ENCODE results near the gene XIRP2. TPM values are rescaled to one million over a fixed set of nuclear protein-coding genes. Genes with fewer than 3 reads are reported as not detected.

XIRP2 gene
- total and polyA plus RNA-seq, 10 of the 15 experiments (the other 5 are each of a cell fraction or from before 2014, with no cell fraction given) = 0.03 TPM; not detected in 9

- TF ChIP-seq, protein P1, sequence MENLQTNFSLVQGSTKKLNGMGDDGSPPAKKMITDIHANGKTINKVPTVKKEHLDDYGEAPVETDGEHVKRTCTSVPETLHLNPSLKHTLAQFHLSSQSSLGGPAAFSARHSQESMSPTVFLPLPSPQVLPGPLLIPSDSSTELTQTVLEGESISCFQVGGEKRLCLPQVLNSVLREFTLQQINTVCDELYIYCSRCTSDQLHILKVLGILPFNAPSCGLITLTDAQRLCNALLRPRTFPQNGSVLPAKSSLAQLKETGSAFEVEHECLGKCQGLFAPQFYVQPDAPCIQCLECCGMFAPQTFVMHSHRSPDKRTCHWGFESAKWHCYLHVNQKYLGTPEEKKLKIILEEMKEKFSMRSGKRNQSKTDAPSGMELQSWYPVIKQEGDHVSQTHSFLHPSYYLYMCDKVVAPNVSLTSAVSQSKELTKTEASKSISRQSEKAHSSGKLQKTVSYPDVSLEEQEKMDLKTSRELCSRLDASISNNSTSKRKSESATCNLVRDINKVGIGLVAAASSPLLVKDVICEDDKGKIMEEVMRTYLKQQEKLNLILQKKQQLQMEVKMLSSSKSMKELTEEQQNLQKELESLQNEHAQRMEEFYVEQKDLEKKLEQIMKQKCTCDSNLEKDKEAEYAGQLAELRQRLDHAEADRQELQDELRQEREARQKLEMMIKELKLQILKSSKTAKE (IDR thresholded peaks at IDR 0.05; ENCODE audit: low read depth, poor library complexity, severe bottlenecking) = no peak
These were observed 352.4 kb downstream of the XIRP2 start (continued) for GRCh38 chr2:167240671-167241070.

DNA sequence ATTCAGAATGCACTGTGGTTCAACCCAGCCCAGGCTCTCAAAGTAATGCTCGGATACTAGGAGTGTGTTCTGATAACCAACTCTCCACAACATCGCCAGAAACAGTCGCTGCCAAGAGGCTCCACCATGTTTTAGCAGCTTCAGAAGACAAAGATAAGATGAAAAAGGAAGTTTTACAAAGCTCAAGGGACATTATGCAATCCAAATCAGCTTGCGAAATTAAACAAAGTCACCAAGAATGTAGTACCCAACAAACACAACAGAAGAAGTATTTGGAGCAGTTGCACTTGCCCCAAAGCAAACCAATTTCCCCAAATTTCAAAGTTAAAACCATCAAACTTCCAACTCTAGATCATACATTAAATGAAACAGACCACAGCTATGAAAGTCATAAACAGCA is 360.9 kb downstream of the XIRP2 start:
- TF ChIP-seq MTA3 (IDR thresholded peaks at IDR 0.05; ENCODE audit: borderline replicate concordance, low read length) (no peak), RUNX3 (IDR thresholded peaks at IDR 0.05; ENCODE audit: low read length) (no peak), MEF2B (IDR thresholded peaks at IDR 0.05; ENCODE audit: partially characterized antibody, poor library complexity, severe bottlenecking) (no peak), SREBF1 (IDR thresholded peaks at IDR 0.05; ENCODE audit: low read length) (no peak), FOXM1 (IDR thresholded peaks at IDR 0.05; ENCODE audit: low read depth, low read length) (no peak), SREBF2 (IDR thresholded peaks at IDR 0.05; ENCODE audit: low read length) (no peak), BMI1 (IDR thresholded peaks at IDR 0.05; ENCODE audit: borderline replicate concordance) (no peak), DPF2 (IDR thresholded peaks at IDR 0.05) (no peak), SPI1 (IDR thresholded peaks at IDR 0.05; ENCODE audit: borderline replicate concordance, insufficient read depth, low read depth, low read length) (no peak), ZZZ3 (IDR thresholded peaks at IDR 0.05; ENCODE audit: control insufficient read depth, insufficient read length, low read depth) (no peak), PRDM15 (CRISPR knock-in tag; IDR thresholded peaks at IDR 0.05) (no peak)
- RAD21 ChIA-PET (ENCODE audit: unreplicated experiment) = no interaction called here
- in situ Hi-C loops (cut with MboI) = no loop called here
- POLR2A ChIA-PET = no interaction called here
- 55% methylated on average over 4 of the region's 4 CpGs for WGBS (ENCODE audit: insufficient coverage, insufficient replicate concordance, low lambda C conversion rate, missing lambda C conversion rate)
- no peak for DNase-seq (ENCODE audit: low read depth, low spot score)
- no peaks in the 10 kb centered on the region for H3K9me3 ChIP-seq (replicated peaks; ENCODE audit: control insufficient read depth, insufficient read depth, low read length)
- H3K27me3 ChIP-seq (replicated peaks in 1 of 2; ENCODE audit: control insufficient read depth in 2 of 2, insufficient read depth in 2 of 2, low read length in 1 of 2) = no peaks in the 10 kb centered on the region
- H4K20me1 ChIP-seq (ENCODE audit: control insufficient read depth, insufficient read depth) = no peaks in the 10 kb centered on the region
- CTCF ChIA-PET = no interaction called here
- no peak overlapping the region for H2AFZ ChIP-seq (ENCODE audit: control insufficient read depth, low read depth, low read length)
- H3K36me3 ChIP-seq (ENCODE audit: control insufficient read depth in 2 of 2, insufficient read depth in 2 of 2, low read length in 1 of 2) = no peaks in the 10 kb centered on the region
- SMC1A ChIA-PET (ENCODE audit: uncharacterized antibody, unreplicated experiment) = no interaction called here
- intact Hi-C loops (cut with micrococcal nuclease; ENCODE audit: unreplicated experiment) = no loop called here
- FAIRE-seq = no peak
- H3K4me2 ChIP-seq (ENCODE audit: control insufficient read depth, insufficient read depth) = no peak overlapping the region
- H3K9ac ChIP-seq (ENCODE audit: control insufficient read depth, insufficient read depth, low read length) = no peak overlapping the region
- BruUV-seq (replicated peaks) = no TSS peak
- H3K4me3 ChIP-seq = no peak overlapping the region
- ATAC-seq = no peak
- H3K27ac ChIP-seq (ENCODE audit: control insufficient read depth, insufficient read depth) = no peak overlapping the region
- H3K4me1 ChIP-seq (ENCODE audit: control insufficient read depth, insufficient read depth, low read length) = no peaks in the 10 kb centered on the region
- H3K79me2 ChIP-seq (ENCODE audit: control insufficient read depth, insufficient read depth, low read length) = no peaks in the 10 kb centered on the region
